ENCODE data around the gene CDH12.
"Not testable (repeated sequence)": the region's sequence is repeated elsewhere in the genome, so short reads cannot be mapped to it uniquely, and the experiment has no call there.

Gene CDH12

GRCh38 chr5:22223079-22223478 lies 630.1 kb downstream of the CDH12 start:
- TF ChIP-seq CTCF (conservative IDR thresholded peaks at IDR 0.05; ENCODE audit: low read depth, low read length): no peak
- no peak overlapping the region for H3K4me3 ChIP-seq (ENCODE audit: low read depth, low read length)
- DNase-seq (ENCODE audit: low read depth): no peak

GRCh38 chr5:22213703-22214495 lies 639.2 kb downstream of the CDH12 start:
- peak; percentile 12 for DNase-seq (ENCODE audit: low read depth)
- peak; percentile 11 for TF ChIP-seq CTCF (conservative IDR thresholded peaks at IDR 0.05; ENCODE audit: low read depth, low read length)
- H3K4me3 ChIP-seq (ENCODE audit: low read depth, low read length): not testable (repeated sequence)

- not testable (repeated sequence) for DNase-seq (ENCODE audit: low read depth); H3K4me3 ChIP-seq (ENCODE audit: low read depth, low read length)
These were observed 640.7 kb downstream of the CDH12 start for GRCh38 chr5:22212254-22212991.

GRCh38 chr5:22208463-22208862 lies 644.7 kb downstream of the CDH12 start:
- H3K4me3 ChIP-seq (ENCODE audit: low read depth, low read length); DNase-seq (ENCODE audit: low read depth): not testable (repeated sequence)

GRCh38 chr5:22188651-22189050 lies 664.5 kb downstream of the CDH12 start:
- not testable (repeated sequence) for H3K4me3 ChIP-seq (ENCODE audit: low read depth, low read length); DNase-seq (ENCODE audit: low read depth)

- DNase-seq (ENCODE audit: low read depth): not testable (repeated sequence)
These were observed 665.4 kb downstream of the CDH12 start for GRCh38 chr5:22187632-22188228.

GRCh38 chr5:22169226-22169625 lies 683.9 kb downstream of the CDH12 start:
- not testable (repeated sequence) for H3K4me3 ChIP-seq (ENCODE audit: low read depth, low read length); DNase-seq (ENCODE audit: low read depth)

More at GRCh38 chr5:22187632-22188228, 665.4 kb downstream of the CDH12 start:
- not testable (repeated sequence) for H3K4me3 ChIP-seq (ENCODE audit: low read depth, low read length)

- DNase-seq (ENCODE audit: low read depth); H3K4me3 ChIP-seq (ENCODE audit: low read depth, low read length): not testable (repeated sequence)
These were observed 684.4 kb downstream of the CDH12 start for GRCh38 chr5:22168704-22169103.

- not testable (repeated sequence) for H3K4me3 ChIP-seq (ENCODE audit: low read depth, low read length); DNase-seq (ENCODE audit: low read depth)
These were observed 687.2 kb downstream of the CDH12 start for GRCh38 chr5:22165931-22166330.

GRCh38 chr5:22164910-22165748 lies 688.0 kb downstream of the CDH12 start:
- H3K4me3 ChIP-seq (ENCODE audit: low read depth, low read length); DNase-seq (ENCODE audit: low read depth): not testable (repeated sequence)

- DNase-seq (ENCODE audit: low read depth); H3K4me3 ChIP-seq (ENCODE audit: low read depth, low read length): not testable (repeated sequence)
These were observed 696.2 kb downstream of the CDH12 start for GRCh38 chr5:22156953-22157352.

GRCh38 chr5:22154779-22155178 lies 698.4 kb downstream of the CDH12 start:
- DNase-seq (ENCODE audit: low read depth): not testable (repeated sequence)

GRCh38 chr5:22151801-22152200 lies 701.3 kb downstream of the CDH12 start:
- DNase-seq (ENCODE audit: low read depth); H3K4me3 ChIP-seq (ENCODE audit: low read depth, low read length): not testable (repeated sequence)

More at GRCh38 chr5:22154779-22155178, 698.4 kb downstream of the CDH12 start:
- H3K4me3 ChIP-seq (ENCODE audit: low read depth, low read length): not testable (repeated sequence)

- not testable (repeated sequence) for H3K4me3 ChIP-seq (ENCODE audit: low read depth, low read length); DNase-seq (ENCODE audit: low read depth)
These were observed 712.7 kb downstream of the CDH12 start for GRCh38 chr5:22140418-22140817.

GRCh38 chr5:22139662-22140300 lies 713.4 kb downstream of the CDH12 start:
- DNase-seq (ENCODE audit: low read depth); H3K4me3 ChIP-seq (ENCODE audit: low read depth, low read length): not testable (repeated sequence)
